Hepatocyte (in vitro differentiated cells): ENCODE data around the gene SND1.

ENCODE experiments used
- CTCF ChIP-seq: fragments of 200-600 bp; sonication (generic); IDR thresholded peaks from 2 replicates; pipeline ENCODE4 v1.5.1; 2016; ENCODE audit warnings: antibody characterized with exemption, mild to moderate bottlenecking; ENCODE audit not compliant: poor library complexity
- EZH2 ChIP-seq: fragments of 200-600 bp; sonication (generic); IDR thresholded peaks from 2 replicates; pipeline ENCODE4 v1.6.1; 2016; ENCODE audit warnings: antibody characterized with exemption, mild to moderate bottlenecking, borderline replicate concordance

GRCh38 chr7:127769696-127770400 is 117.9 kb downstream of the SND1 start:
- TF ChIP-seq EZH2 (no peak), CTCF (no peak)
